ENCODE data around the gene KLHDC10.
"Not testable (repeated sequence)": the region's sequence is repeated elsewhere in the genome, so short reads cannot be mapped to it uniquely, and the experiment has no call there.

The KLHDC10 gene

DNA sequence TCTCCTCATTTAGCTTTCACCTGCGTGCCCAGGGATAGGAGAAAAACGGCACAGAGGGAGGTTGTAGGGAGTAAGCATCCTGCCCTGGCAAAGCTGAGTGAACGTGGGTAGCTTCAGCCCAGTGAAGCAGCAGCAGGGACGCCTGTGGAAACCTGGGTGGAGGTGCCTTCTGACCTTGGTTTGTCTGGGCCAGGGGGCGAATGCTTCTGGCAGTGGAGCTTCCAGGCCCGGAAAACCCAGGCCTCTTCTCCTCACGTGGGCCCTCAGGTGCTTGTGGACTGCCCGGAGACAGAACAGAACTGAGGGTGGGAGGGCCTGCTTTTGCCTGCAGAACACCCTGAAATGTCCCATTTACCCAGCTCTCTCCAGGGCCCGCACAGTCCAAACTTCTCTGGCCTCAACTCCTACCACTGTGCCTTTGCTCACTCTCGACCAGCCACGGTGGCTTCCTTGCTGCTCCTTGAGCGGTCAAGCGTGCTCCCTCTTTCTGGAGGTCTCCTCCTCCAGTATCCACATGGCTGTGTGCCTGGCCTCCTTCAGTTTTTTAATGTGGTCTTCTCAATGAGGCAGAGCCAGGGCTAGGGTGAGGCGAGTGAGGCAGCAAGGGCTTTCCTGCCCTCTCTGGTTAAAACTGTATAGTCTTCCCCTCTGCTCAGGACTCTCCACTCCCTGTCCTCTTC, 72.5 kb downstream of the KLHDC10 start:
- DNase-seq, result no peak

DNA sequence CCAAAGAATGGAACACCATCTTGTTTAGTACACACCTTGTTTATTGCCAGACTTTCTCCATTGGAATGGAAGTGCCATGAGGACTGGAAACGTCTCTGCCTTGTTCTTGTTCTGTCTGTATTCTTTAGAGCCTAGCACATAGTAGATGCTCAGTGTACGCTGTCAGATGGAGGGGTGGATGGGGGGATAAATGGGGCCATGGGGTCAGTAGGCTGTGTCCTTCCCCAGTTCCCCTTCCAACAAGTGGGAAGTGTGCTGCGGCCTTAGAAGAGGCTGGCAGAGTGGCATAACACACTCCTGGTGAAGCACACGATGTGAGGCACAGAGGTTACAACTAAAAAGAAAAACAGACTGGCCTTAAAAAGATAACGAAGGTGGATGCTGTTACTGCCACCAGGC, 73.0 kb downstream of the KLHDC10 start:
- DNase-seq, result no peak

DNA sequence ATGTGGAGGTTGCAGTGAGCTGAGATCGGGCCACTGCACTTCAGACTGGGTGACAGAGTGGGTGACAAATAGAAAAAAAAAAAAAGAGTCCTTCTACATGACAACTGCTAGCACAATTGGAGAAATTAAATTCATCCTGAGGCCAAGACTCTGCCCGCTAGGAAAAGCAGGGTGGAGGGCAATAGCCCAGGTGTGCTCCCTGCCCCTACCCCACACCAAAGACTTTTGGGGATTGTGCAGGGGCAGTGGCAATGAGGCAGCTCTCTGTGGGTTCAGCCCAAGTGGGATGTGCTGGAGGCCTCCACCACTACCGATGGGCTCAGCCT, 73.6 kb downstream of the KLHDC10 start:
- DNase-seq, result no peak

DNA sequence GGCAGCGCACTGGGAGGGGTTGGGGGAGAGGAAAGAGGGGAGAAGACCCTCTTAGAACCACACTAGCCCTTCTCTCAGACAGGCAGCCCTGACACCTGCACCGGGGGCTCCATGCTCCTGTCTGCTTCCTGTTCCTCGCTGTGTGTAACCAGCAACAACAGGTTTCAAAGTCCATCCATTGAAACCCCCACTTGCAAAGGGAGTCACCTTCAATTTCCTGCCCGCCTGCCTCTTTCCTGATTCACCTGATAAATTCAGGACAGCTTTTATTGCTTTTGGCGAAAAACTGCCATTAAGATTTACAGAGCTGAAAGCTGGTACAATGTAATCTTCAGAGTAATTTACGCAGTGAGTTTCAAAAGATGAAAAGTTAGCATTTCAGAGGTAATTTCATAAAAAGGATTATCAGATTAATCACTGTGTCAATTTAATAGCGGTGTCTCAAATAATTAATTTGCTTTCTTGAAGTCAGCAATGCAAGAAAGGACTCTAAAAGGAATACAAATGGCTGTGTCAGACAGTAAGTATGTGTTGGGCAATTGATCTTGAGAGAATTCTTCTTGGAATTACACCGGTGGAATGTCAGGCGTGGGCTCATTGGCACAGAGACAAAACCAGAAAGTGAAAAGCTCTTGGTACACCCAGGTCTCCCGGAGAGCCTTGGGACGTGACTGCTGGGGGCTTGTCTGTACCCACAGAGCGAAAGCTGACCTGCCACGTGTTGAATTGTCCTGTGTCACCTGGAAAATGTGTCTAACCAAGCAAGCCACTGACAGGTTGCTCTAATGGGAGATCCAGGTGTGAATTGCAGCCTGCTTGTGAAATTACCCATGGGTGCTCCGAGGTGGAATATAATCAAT, 74.2 kb downstream of the KLHDC10 start:
- no peak for DNase-seq

DNA sequence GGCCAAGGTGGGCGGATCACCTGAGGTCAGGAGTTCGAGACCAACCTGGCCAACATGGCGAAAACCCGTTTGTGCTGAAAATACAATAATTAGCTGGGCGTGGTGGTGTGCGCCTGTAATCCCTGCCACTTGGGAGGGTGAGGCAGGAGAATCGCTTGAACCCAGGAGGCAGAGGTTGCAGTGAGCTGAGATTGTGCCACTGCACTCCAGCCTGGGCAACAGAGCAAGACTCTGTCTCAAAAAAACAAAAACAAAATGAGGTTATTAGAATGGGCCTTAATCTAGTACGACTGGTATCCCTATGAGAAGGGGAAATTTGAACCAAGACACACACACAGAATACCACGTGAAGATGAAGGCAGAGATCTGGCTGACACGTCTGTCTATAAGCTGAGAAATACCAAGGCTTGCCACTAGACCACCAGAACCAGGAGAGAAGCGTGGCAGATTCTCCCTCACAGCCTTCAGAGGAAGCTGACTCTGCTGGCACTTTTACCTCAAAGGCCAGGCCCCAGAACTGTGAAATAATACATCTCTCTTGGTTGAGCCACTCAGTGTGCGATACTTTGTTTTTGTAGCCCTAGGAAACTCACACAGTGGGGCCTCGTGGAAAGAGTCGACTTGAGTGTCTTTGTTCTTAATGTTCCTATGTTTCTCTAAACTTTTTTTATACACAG, 75.2 kb downstream of the KLHDC10 start:
- DNase-seq, result no peak

DNA sequence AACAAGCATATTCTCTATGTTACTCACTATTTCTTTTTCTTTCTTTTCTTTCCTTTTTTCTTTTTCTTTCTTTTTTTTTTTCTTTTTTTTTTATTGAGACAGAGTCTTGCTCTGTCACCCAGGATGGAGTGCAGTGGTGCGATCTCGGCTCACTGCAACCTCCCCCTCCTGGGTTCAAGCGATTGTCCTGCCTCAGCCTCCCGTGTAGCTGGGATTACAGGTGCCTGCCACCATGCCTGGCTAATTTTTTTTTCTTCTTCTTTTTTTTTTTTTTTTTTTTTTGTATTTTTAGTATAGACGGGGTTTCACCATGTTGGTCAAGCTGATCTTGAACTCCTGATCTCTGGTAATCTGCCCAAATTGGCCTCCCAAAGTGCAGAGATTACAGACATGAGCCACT, 75.8 kb downstream of the KLHDC10 start:
- DNase-seq, result not testable (repeated sequence)

DNA sequence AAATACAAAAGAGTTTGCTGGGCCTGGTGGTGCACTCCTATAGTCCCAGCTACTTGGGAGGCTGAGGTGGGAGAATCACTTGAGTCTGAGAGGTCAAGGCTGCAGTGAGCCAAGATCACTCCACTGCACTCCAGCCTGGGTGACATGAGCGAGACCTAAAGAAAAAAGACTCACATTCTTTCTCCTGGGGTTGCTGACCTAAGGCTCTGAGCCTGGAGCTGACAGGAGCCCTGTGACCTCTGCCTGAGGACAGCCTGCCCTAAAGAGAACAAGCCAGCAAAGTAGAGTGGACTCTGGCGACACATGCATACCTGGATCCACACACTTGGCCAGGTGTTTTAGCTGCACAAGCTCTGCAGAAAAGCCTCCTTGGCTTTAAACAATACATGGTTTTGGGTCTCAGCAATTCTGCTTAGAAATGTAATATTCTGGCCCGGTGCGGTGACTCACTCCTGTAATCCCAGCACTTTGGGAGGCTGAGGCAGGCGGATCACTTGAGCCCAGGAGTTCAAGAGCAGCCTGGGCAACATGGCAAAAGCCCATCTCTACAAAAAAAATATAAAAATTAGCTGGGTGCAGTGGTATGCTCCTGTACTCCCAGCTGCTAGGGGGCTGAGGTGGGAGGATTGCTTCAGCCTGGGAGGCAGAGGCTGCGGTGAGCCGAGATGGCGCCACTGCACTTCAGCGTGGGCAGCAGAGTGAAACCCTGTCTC, 76.5 kb downstream of the KLHDC10 start:
- no peak for DNase-seq

DNA sequence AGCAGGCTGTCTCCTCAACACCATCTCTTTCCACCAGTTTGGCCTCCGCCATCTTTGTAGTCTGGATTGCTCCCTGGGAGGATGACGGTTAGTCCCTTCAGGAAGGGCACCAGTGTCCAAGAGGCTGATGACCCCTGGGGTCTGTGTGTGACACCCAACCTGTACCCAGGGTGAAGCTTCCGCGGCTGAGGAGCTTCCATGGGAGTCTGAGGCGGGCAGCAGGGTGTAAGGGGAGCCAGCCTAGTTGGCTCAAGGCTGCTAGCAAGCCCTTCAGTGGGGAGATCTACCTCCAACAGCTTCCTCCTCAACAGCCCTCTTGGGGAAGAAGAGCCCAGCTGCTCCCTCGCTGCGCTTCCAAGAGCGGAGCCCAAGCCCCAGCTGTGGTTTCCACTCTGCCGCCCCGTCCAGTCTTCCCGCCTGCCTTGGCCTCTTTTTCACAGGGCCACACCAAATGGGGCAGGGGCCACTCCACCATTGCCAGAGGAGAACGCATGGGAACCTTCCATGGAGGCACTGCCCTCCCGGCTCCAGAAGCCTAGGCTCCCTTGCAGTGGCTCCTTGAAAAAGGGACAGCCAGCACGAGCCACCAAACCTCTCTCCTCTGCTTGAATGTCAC, 77.5 kb downstream of the KLHDC10 start:
- DNase-seq, result no peak

DNA sequence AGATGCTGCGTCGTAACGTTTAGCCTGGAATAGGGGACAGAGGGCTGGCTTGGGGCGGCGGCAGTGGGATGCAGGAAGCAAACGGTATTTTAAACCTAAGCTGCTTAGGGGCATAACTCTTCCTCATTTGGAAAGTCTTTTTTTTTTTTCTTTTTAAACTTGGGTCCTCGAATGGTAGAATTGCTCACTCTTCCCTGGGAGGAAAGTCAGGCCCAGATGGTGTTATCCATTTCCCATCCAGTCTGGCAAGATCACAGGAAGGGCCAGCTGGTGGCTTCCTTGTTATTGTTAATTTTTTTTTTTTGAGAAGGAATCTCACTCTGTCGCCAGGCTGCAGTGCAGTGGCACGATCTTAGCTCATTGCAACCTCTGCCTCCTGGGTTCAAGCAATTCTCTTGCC, 78.2 kb downstream of the KLHDC10 start:
- DNase-seq, result no peak

DNA sequence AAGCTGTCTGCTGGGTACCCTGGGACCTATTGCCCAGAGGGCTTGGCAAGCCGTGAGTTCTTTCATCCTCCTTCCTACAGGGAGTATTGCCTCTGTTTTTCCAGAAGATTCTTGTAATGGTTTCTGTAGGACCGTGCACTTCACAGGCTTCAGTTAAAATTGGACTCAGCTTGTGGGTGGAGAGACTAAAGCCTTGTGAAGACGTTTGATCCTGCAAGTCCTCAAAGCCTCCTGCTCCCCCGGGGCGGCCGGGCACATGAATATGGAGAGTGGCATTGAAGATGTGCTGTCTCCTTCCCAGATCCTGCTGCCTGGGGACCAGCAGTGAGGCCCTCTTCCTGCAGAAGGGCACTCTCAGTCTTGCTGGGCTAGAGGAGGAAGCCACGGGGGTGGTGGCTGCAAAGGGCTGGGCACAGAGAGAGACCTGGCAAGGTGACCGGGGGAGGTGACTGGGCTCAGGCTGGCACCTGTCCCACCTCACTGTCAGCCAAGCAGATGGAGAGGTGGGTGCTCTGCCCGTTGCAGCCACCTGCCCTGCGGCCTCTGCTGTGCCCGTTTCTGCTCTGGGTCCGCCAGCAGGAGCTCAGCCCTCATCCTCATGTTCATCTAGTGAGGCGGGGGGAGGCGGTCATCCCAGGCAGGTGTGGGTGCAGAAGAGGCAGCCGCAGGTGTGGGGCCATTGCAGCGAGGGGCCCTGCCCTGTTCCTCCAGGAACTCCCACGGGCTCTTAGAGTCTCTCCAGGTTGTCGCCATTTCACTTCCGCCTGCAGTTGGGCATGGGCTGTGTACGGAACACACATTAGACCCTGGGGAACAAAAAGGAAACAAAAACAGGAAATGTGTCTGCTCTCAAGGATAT, 79.2 kb downstream of the KLHDC10 start:
- no peak for DNase-seq

DNA sequence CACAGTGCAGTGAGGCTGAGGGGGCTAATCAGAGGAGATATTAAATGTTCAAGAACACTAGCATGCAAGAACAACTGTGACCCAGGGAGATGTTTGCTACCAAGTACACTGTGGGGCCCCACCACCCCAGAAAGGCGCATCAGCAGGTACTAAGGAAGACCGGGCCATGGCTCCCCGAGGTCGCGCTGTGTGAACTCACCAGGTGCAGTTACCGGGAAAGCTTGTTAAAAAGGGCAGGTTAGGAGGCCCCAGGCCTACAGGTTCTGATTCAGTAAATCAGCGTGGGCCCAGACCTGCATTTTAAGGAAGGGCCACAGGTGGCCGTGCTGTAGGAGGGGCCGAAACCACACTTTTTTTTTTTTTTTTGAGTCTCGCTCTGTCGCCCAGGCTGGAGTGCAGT, 80.3 kb downstream of the KLHDC10 start:
- DNase-seq, result no peak

DNA sequence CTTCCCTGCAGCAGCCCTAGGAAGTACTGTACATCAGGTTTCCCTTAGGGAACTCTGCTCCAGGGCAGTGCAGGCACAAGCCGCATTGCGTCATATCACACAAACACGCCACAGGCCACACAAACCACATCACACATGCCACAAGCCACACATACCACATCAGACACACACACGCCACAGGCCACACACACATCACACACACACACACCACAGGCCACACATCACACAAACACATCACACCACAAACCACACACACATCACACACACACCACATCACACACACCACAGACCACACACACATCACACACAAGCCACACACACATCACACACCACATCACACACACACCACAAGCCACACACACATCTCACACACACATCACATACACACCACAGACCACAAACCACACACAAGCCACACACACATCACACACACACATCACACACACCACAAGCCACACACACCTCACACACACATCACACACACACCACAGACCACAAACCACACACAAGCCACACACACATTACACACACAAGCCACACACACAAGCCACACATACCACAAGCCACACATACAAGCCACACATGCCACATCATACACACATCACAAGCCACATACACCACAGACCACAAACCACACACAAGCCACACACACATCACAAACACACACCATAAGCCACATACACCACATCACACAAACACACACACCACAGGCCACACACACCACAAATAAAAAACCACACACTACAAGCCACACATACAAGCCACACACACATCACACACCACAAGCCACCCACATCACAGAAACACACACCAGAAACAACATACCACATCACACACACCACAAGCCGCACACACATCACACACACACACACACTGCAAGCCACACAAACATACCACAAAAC, 81.5 kb downstream of the KLHDC10 start:
- DNase-seq, result no peak

DNA sequence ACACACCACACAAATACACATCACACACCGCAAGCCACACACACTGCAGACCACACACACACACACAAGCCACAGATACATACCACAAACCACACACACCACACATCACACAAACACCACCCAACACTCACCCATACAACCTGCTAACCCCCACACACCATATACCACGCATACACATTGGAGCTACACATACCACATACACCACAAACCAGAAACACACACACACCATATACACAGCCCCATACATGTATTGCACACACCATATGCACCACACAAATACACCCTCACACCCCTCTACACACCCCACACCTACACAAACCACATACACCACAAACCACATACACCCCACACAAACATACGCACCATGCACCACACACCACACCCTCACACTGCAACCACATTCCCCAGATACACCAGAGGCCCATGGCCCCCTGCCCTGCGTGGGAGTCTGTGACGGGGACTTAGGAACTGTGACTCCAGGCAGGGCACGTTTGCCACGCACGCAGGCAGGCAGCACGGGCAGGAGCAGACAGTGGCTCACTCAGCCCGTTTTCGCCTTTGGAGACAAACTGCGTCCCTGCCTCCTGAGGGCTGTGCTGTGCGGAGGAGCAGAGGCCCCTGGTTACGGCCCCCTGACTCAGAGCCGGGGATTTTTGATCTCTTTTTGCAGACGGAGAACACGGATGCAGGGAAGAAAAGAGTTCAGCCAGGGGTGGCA, 82.3 kb downstream of the KLHDC10 start:
- no peak for DNase-seq

DNA sequence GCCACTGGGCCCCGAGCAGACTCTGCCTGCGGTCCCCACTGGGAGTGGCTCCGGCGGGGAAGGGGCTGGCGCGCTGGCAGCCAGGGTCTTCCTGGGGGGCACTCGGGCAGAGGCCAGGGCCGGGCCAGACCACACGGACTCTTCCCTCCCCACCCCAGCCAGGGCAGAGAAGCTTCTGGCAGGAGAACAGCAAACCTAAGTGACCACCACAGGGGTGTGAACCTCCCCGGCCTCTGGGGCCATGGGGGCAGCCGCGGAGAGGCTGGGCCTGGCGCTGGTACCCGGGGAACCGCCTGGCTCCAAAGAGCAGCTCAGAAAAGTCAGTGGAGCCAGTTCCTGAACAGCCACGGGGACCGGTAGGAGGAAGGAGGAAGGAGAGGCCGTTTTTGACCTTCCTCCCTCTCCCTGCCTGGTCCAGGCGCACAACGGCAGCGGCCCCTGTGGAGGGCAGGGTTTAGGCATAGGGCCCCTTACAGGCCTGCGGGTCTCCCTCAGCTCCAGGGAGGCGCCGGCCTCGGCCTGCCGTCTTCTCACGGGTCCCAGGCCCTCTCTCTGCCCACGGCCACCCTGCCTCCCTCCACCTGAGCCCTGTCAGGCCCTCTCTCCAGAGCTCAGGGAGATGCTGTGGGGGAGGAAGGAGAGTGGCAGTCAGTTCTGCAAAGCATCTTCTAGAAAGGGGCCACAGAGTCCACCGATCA, 83.0 kb downstream of the KLHDC10 start:
- DNase-seq, result no peak

DNA sequence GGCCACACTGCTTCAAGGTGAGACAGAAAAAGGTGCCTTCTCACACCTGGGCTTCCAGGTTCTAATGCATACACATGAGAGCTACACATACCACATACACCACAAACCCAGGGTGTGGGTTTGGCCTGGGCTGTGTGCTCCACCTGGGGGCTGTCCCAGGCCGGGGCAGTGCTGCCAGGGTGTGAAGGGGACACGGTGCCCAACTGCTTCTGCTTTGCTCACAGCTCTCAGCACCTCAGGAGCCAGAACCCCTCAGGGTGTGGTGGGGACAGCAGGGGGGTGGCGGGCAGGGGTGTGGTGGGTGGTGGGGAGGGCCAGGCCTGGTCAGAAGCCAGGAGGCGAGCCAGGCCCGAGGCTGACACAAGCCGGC, 83.8 kb downstream of the KLHDC10 start:
- DNase-seq, result no peak

DNA sequence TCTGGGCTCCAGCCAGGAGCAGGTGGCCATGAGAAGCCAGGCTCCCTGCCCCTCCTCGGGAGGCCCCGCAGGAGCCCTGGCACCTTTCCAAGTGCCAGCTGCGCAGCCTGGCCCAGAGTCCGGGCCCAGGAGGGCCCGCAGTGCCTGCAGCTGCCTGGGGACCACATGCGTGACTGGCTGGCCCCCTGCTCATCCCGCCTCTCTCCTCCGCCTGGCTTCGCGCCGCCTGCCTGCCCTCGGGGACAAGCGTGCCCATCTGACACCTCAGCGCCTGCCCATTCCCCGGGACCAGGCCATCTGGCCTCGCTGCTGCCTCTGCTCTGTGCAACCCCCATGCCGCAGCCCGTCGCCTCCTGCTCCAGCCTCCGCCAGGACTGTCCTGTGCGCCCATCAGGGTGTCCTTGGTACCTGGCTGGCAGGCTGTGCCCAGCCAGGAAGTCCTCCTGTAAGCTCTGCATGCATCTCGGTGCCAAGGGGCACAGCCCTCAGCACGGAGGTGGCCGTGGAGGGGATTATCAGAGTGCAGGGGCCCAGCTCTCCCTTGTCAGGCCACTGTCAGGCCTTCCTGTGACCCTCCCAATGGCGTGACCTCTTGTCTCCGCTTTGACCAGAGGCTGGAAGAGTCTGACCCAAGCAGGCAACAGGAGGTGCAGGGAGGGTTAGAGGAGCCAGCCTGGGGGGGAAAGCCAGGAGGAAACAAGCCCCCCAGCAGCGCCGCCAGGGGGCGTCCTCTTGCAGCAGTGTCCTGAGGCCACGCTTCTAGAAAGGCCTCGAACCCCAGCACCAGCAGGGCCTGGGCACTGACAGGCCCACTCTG, 84.4 kb downstream of the KLHDC10 start:
- DNase-seq, result no peak

DNA sequence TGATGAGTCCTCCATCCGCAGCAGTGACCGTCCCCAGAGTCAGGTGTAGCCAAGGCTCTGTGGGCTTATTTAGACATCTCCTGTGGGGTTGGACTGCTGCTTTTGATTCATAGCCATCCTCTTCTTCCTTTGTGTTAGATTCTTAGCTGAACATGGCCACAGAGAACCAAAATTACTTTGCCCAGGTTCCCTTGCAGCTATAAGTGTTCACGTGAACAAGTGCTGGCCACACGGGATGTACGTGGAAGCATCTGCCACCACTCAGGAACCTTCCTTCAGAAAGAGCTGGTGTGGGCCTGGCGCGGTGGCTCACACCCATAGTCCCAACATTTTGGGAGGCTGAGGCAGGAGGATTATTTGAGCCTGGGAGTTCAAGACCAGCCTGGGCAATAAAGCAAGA, 85.8 kb downstream of the KLHDC10 start:
- no peak for DNase-seq

DNA sequence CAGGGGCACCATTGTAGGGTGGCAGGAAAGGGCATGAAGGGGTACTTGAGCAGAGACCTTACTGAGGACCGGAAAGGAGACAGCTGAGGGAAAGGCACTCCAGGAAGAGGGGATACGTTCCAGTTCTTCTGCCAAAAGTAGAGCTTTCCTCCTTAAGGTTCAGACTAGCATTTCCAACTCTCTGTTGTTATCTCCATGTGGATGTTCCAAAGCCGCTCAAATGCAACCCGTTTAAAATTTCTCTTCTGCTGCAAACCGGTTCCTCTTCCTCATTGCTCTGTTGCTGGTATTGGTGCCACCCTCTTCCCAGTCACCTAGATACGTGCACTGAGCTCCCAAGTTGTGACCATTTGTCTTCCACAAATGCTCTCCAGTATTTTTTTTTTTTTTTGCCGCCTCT, 87.4 kb downstream of the KLHDC10 start:
- no peak for DNase-seq

DNA sequence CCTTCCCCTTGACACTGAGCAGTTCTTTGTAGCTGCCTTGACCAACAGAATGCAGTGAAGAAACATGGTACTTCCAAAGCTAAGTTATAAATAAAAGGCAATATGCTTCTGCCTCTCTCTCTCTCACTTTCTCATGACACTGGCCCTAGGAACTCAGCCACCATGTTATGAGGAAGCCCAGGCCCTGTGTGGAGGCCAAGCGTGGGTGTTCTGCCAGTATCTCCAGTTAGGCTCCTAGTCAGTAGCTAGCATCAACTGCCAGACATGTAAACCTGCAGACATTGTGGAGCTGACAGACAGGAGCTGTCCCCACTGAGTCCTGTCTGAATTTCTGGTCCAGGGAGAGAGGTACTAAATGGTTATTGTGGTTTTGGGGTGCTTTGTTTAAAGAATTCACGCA, 89.7 kb downstream of the KLHDC10 start:
- DNase-seq, result no peak
